A549 (cell line): ENCODE results near the gene SPCS3.

ENCODE experiments used
- EP300 ChIP-seq, 2 experiments: fragments of >200 bp; sonication (Bioruptor Twin); formaldehyde crosslinking; IDR thresholded peaks; 2 replicates in 1 of 2; 3 replicates in 1 of 2; pipeline ENCODE4 v1.6.1; 2016 to 2017
- JUNB ChIP-seq: fragments of >200 bp; sonication (Bioruptor Twin); formaldehyde crosslinking; IDR thresholded peaks from 2 replicates; pipeline ENCODE4 v1.6.1; 2016
- KDM1A ChIP-seq: fragments of 200-600 bp; sonication (generic); IDR thresholded peaks from 2 replicates; pipeline ENCODE4 v1.6.1; 2016; ENCODE audit warnings: low read depth, mild to moderate bottlenecking
- POLR2A ChIP-seq: IDR thresholded peaks from 2 replicates; pipeline ENCODE4 v1.6.1; 2012; ENCODE audit warnings: mild to moderate bottlenecking, low read length
- RAD21 ChIP-seq, 2 experiments: fragments of >200 bp in 1 of 2; sonication (Bioruptor Twin) in 1 of 2; formaldehyde crosslinking in 1 of 2; IDR thresholded peaks in 1 of 2; conservative IDR thresholded peaks in 1 of 2; 2 replicates in 1 of 2; 3 replicates in 1 of 2; pipeline ENCODE4 v1.6.1; 2012 to 2018; ENCODE audit warnings: inconsistent platforms in 1 of 2
- RFX5 ChIP-seq: fragments of 450-650 bp; IDR thresholded peaks from 2 replicates; pipeline ENCODE4 v1.7.1; 2014; ENCODE audit warnings: antibody characterized with exemption, mild to moderate bottlenecking, moderate library complexity
- TP53 ChIP-seq: fragments of 250-450 bp; sonication (Bioruptor Pico); IDR thresholded peaks from 2 replicates; pipeline ENCODE4 v1.5.0; 2021; ENCODE audit warnings: mild to moderate bottlenecking, moderate library complexity
- TF ChIP-seq, protein P1 (sequence below): fragments of >200 bp; sonication (Bioruptor Twin); formaldehyde crosslinking; IDR thresholded peaks from 3 replicates; pipeline ENCODE4 v1.6.1; 2016
- TF ChIP-seq, protein P2 (sequence below): fragments of >200 bp; sonication (Bioruptor Twin); formaldehyde crosslinking; IDR thresholded peaks from 3 replicates; pipeline ENCODE4 v1.5.1; 2016
- TF ChIP-seq, protein P3 (sequence below): IDR thresholded peaks from 2 replicates; pipeline ENCODE4 v1.6.1; 2012
- TF ChIP-seq, protein P4 (sequence below): IDR thresholded peaks from 2 replicates; pipeline ENCODE4 v1.6.1; 2012

DNA sequence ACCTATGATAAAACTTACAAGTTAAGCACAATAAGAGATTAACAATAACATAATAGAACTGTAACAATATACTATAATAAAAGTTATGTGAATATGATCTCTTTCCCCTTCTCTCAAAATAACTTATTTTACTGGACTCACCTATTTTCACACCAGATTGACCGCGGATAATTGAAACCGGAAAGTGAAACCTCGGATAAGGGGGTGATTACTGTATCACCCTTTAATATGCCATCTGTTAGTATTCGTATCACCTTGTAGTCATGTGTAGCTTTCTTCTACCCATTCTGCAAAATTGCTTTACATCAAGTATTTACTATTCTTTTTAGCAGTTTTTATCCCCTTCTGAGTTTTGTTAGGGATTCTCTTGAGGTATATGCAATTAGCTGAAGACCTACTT is 1.8 kb downstream of the SPCS3 start:
- TF ChIP-seq, protein P1, sequence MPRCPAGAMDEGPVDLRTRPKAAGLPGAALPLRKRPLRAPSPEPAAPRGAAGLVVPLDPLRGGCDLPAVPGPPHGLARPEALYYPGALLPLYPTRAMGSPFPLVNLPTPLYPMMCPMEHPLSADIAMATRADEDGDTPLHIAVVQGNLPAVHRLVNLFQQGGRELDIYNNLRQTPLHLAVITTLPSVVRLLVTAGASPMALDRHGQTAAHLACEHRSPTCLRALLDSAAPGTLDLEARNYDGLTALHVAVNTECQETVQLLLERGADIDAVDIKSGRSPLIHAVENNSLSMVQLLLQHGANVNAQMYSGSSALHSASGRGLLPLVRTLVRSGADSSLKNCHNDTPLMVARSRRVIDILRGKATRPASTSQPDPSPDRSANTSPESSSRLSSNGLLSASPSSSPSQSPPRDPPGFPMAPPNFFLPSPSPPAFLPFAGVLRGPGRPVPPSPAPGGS, result no peak
- TF ChIP-seq, protein P2, sequence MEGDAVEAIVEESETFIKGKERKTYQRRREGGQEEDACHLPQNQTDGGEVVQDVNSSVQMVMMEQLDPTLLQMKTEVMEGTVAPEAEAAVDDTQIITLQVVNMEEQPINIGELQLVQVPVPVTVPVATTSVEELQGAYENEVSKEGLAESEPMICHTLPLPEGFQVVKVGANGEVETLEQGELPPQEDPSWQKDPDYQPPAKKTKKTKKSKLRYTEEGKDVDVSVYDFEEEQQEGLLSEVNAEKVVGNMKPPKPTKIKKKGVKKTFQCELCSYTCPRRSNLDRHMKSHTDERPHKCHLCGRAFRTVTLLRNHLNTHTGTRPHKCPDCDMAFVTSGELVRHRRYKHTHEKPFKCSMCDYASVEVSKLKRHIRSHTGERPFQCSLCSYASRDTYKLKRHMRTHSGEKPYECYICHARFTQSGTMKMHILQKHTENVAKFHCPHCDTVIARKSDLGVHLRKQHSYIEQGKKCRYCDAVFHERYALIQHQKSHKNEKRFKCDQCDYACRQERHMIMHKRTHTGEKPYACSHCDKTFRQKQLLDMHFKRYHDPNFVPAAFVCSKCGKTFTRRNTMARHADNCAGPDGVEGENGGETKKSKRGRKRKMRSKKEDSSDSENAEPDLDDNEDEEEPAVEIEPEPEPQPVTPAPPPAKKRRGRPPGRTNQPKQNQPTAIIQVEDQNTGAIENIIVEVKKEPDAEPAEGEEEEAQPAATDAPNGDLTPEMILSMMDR, result no peak
- TF ChIP-seq EP300 (IDR thresholded peaks at IDR 0.05), result no peak
- TF ChIP-seq TP53 (CRISPR knock-in tag), result no peak
- no peak for TF ChIP-seq RFX5
- no peak for TF ChIP-seq RAD21 (conservative IDR thresholded peaks at IDR 0.05 in 1 of 2, IDR thresholded peaks at IDR 0.05 in 1 of 2)
- TF ChIP-seq KDM1A, result no peak
- TF ChIP-seq, protein P3, sequence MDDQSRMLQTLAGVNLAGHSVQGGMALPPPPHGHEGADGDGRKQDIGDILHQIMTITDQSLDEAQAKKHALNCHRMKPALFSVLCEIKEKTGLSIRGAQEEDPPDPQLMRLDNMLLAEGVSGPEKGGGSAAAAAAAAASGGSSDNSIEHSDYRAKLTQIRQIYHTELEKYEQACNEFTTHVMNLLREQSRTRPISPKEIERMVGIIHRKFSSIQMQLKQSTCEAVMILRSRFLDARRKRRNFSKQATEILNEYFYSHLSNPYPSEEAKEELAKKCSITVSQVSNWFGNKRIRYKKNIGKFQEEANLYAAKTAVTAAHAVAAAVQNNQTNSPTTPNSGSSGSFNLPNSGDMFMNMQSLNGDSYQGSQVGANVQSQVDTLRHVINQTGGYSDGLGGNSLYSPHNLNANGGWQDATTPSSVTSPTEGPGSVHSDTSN, result no peak
- TF ChIP-seq POLR2A, result no peak
- TF ChIP-seq, protein P4, sequence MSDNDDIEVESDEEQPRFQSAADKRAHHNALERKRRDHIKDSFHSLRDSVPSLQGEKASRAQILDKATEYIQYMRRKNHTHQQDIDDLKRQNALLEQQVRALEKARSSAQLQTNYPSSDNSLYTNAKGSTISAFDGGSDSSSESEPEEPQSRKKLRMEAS, result no peak
- no peak for TF ChIP-seq JUNB
